Stimulated activated CD8-positive, alpha-beta memory T cell treated with anti-CD3 and anti-CD28 coated beads, Interleukin-2, amount 100 ng/mL, for 48 hours (primary cell): Measurements from ENCODE around the gene RNF207.

Experiments used
- DNase-seq, 2 donors: peaks; one replicate each; pipeline ENCODE4 v3.0.0-alpha.2; 2020; ENCODE audit warnings: low read depth in 2 of 2

The RNF207 gene

DNA sequence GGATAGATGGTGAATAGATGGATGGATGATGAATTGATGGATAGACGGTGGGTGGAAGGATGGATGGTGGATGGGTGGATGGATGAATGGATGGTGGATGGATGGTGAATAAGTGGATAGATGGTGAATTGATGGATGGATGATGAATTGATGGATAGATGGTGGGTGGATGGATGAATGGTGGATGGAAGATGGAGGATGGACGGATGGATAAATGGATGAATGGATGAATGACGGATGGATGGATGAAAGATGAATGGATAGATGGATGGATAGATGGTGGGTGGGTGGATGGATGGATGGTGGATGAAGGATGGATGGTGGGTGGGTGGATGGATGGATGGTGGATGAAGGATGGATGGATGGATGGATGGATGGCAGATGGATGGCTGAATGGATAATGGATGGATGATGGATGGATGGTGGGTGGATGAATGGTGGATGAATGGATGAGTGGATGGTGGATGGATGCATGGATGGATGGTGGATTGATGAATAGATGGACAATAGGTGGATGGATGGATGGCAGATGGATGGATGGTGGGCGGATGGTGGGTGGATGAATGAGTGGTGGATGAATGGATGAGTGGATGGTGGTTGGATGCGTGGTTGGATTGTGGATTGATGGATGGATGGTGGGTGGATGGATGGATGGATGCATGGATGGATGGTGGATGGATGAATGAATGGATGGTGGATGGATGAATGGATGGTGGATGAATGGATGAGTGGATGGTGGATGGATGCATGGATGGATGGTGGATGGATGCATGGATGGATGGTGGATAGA, 31.1 kb upstream of the RNF207 start:
- no peak for DNase-seq

DNA sequence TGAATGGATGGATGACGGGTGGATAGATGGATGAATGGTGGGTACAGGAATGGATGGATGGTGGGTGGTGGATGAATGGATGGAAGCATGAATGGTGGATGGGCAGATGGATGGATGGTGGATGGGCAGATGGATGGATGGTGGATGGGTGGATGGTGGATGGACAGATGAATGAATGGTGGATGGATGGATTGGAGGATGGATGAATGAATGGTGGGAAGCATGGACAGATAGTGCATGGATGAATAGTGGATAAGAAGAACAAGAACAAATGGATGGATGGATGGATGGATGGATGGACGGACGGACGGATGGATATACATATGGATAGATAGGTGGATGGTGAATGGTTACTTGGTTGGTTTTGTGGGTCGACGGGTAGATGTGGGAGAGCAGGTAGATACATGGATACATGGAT, 30.5 kb upstream of the RNF207 start:
- DNase-seq: no peak

- DNase-seq: no peak
These were observed 29.1 kb upstream of the RNF207 start for GRCh38 chr1:6176779-6177178.

- DNase-seq: no peak
These were observed 28.1 kb upstream of the RNF207 start for GRCh38 chr1:6177681-6178380.

DNA sequence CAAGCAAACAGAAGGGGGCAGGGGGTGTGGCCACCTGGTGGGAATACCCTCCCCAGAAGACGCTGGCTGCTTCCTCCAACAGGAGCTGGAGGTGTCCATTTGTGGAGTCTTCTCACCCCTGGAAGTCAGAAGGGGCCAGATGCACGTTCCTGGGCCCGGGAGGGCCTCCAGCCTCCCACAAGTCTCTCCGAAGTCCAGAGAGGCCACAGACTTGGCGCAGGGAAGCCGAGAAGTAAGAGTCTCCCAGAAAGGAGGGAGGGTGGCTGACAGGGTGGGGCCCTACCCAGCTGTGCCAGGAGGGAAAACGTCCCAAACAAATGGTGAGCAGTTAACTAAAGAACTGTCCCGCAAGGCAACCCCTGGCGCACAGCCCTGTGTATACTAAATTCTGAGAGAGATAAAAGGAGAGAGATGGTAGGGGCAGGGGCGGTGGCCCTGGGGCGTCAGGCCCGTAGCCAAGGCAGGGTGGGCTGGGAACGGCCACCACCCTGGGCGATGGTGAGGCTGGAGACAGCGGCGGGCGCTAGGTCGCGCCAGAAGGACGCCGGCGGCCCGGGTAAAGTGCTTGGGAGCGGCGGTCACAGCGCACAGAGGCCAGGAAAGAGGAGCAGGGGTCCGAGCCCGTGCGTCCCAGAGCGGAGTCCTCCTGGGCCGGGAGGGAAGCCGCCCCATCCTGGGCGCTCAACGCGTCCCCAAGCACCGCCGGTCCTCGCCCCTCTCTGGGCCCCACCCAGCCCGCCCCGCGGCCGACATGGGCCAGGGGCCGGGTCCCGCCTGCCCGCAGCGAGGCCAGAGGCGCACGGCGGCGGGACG, 27.0 kb upstream of the RNF207 start:
- no peak for DNase-seq

GRCh38 chr1:6179564-6180175, 26.2 kb upstream of the RNF207 start:
- no peak for DNase-seq

- DNase-seq: no peak
These were observed 25.6 kb upstream of the RNF207 start, which contains the start of gene CHD5 for GRCh38 chr1:6180268-6180706. Gene CHD5 (minus strand): TSS chr1:6180321. CDS start chr1:6180023, 298 bp downstream.

DNA sequence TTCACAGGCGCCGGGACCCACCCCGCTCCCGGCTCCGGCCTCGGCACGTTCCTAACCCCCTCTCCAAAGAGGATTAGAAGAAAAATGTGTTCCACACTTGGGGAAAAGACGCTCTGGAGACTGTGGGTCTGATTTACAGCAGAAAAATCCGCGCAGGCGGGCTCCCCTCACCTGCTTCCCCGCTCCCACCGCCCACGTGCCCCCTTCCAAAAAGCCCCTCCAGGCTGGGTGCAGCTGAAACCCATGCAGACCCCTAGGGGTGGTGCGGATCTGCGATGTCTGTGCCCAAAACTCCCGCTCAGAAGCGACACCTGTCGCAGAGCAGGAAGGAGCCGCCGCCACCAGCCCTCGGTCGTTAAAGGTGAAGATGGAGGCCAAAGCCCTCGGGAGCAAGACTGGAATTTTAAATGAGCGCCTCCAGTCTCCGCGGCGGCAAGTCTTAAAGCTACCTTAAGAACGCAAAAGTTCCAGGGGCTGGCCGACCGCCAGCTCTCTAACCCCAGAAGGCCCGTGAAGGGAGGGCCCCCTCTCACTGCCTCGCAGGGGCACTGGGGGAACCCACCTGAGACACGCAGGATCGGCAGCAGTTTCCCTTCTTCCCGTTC, 25.1 kb upstream of the RNF207 start:
- DNase-seq: no peak

DNA sequence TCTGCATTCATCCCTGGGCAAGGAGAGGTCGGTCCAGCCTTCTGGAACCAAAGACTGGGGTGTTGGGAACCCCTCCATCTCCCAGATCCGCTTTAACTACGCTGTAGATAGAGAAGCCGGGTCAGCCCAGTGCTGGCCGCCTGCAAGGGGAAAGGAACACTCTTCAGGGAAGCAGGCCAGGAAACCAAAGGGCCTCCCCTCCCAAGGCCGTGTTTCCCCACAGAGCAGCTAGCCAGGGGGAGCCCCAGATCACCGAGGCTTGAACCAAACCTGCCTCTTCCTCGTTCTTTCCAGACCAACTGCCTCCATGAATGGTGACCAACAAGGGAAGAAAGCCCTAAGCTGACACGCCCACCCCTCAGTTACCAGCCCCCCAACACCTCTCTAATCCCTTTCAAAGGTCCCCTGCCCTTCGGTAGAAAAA, 24.6 kb upstream of the RNF207 start:
- DNase-seq: no peak

GRCh38 chr1:6183520-6183989, 22.4 kb upstream of the RNF207 start:
- no peak for DNase-seq

DNA sequence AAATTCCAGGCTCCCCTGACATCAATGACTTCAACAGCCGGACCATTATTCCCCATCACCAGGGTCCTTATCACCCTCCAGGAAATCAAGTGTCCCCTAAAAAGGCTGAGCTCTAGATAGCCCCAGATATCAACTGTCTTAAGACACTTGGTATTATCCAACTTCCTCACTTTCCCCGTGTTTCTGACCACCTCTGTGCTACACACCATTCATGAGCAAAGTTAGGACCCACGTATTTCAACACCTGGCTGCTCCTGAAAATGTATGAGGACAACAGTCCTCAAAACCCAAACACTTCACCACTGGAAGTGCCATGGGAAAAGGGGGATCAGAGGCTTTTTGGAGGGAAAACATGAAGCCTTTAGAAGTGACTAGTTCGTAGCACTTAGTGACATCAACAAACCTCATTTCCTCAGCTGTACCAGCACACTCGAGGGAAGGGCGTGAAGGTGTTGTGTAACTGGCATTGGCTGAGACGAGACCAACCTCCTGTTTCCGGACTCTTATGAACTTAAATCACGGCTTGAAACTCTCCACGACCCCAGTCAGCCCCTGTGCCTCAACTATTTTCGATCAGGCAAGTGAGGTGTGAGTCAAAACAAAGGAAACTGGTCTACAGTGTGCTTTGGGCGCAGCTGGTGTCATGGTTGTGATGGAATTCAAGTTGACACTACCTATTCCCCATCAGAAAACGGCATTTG, 21.7 kb upstream of the RNF207 start:
- no peak for DNase-seq

GRCh38 chr1:6185151-6185550, 20.8 kb upstream of the RNF207 start:
- no peak for DNase-seq

GRCh38 chr1:6185635-6186382, 20.1 kb upstream of the RNF207 start:
- no peak for DNase-seq

GRCh38 chr1:6188466-6188865, 17.5 kb upstream of the RNF207 start:
- no peak for DNase-seq

- DNase-seq: no peak
These were observed 14.0 kb upstream of the RNF207 start for GRCh38 chr1:6191968-6192367.

- DNase-seq: no peak
These were observed 8.0 kb upstream of the RNF207 start for GRCh38 chr1:6197746-6198427.

- DNase-seq: no peak
These were observed 7.1 kb upstream of the RNF207 start for GRCh38 chr1:6198646-6199297.

GRCh38 chr1:6199298-6200187, 6.4 kb upstream of the RNF207 start, which contains the start of gene RPL22:
Gene RPL22 (minus strand): TSS chr1:6199595. CDS start chr1:6199573, 22 bp downstream.
- DNase-seq: peak; percentile 94 to 97
